Liver (tissue), 9 donors: ENCODE measurements around the gene ZBTB47. TPM values are rescaled to one million over a fixed set of nuclear protein-coding genes. Genes with fewer than 3 reads are reported as not detected.
A peak's percentile ranks its signal among the peaks of the same experiment; 100 is the strongest.

Experiments
- DNase-seq: peaks from one replicate; pipeline ENCODE4 v3.0.0-alpha.2; 2017; ENCODE audit warnings: low spot score
- H3K27ac ChIP-seq, 2 donors: one replicate each; pipeline ENCODE4 v1.7.0; 2013; ENCODE audit warnings: inconsistent platforms in 2 of 2, low read length in 2 of 2, control low read depth in 1 of 2, low read depth in 1 of 2, mild to moderate bottlenecking in 1 of 2
- H3K27me3 ChIP-seq, 4 donors: one replicate each; pipeline versions ENCODE4 v1.6.1 to v1.7.0; 2013; ENCODE audit warnings: low read length in 3 of 4, inconsistent platforms in 1 of 4, mild to moderate bottlenecking in 1 of 4, moderate library complexity in 1 of 4; ENCODE audit not compliant: control insufficient read depth in 4 of 4, insufficient read depth in 4 of 4
- H3K36me3 ChIP-seq, 4 donors: one replicate each; pipeline versions ENCODE4 v1.6.1 to v1.7.0; 2013; ENCODE audit warnings: low read length in 3 of 4, mild to moderate bottlenecking in 3 of 4, low read depth in 1 of 4, moderate library complexity in 1 of 4; ENCODE audit not compliant: control insufficient read depth in 4 of 4, insufficient read depth in 3 of 4
- H3K4me1 ChIP-seq, 4 donors: one replicate each; pipeline versions ENCODE4 v1.6.1 to v1.7.0; 2013; ENCODE audit warnings: low read length in 3 of 4, mild to moderate bottlenecking in 3 of 4, moderate library complexity in 1 of 4; ENCODE audit not compliant: control insufficient read depth in 4 of 4, insufficient read depth in 4 of 4
- H3K4me3 ChIP-seq, 3 donors: one replicate each; pipeline versions ENCODE4 v1.6.1 to v1.7.0; 2013; ENCODE audit warnings: low read length in 3 of 3, control low read depth in 1 of 3, low read depth in 1 of 3, mild to moderate bottlenecking in 1 of 3
- H3K9ac ChIP-seq, 2 donors: one replicate each; pipeline ENCODE4 v1.7.0; 2013; ENCODE audit warnings: low read length in 2 of 2, mild to moderate bottlenecking in 2 of 2, moderate library complexity in 2 of 2, control low read depth in 1 of 2, low read depth in 1 of 2
- H3K9me3 ChIP-seq, 4 donors: one replicate each; pipeline versions ENCODE4 v1.6.1 to v1.7.0; 2013; ENCODE audit warnings: low read length in 3 of 4; ENCODE audit not compliant: control insufficient read depth in 4 of 4
- ATF3 ChIP-seq: IDR thresholded peaks from 2 replicates; pipeline ENCODE4 v1.6.1; 2016; ENCODE audit warnings: antibody characterized with exemption
- CTCF ChIP-seq: fragments of 150-350 bp; IDR thresholded peaks from 2 replicates; pipeline ENCODE4 v1.5.1; 2017; ENCODE audit warnings: improper control_type of control experiment, low read depth, low read length; ENCODE audit not compliant: missing input control
- EGR1 ChIP-seq, 2 donors: IDR thresholded peaks; 2 replicates each; pipeline ENCODE4 v1.6.1; 2016 to 2018; ENCODE audit warnings: antibody characterized with exemption in 2 of 2, low read depth in 2 of 2
- FOXA1 ChIP-seq: IDR thresholded peaks from 2 replicates; pipeline ENCODE4 v1.6.1; 2016; ENCODE audit warnings: antibody characterized with exemption
- FOXA2 ChIP-seq: IDR thresholded peaks from 2 replicates; pipeline ENCODE4 v1.6.1; 2016; ENCODE audit warnings: antibody characterized with exemption
- GABPA ChIP-seq, 2 donors: IDR thresholded peaks in 1 of 2; conservative IDR thresholded peaks in 1 of 2; 2 replicates each; pipeline ENCODE4 v1.6.1; 2016; ENCODE audit warnings: antibody characterized with exemption in 2 of 2, mild to moderate bottlenecking in 1 of 2, moderate library complexity in 1 of 2
- HNF4A ChIP-seq, 2 donors: conservative IDR thresholded peaks; 2 replicates each; pipeline ENCODE4 v1.6.1; 2016; ENCODE audit warnings: antibody characterized with exemption in 2 of 2, mild to moderate bottlenecking in 2 of 2
- JUND ChIP-seq, 2 donors: IDR thresholded peaks; 2 replicates each; pipeline ENCODE4 v1.6.1; 2016; ENCODE audit warnings: antibody characterized with exemption in 2 of 2
- MAX ChIP-seq: IDR thresholded peaks from 2 replicates; pipeline ENCODE4 v1.6.1; 2016; ENCODE audit warnings: antibody characterized with exemption
- NR2F2 ChIP-seq: IDR thresholded peaks from 2 replicates; pipeline ENCODE4 v1.6.1; 2016; ENCODE audit warnings: antibody characterized with exemption
- RAD21 ChIP-seq, 2 donors: IDR thresholded peaks; 2 replicates each; pipeline ENCODE4 v1.6.1; 2016; ENCODE audit warnings: antibody characterized with exemption in 2 of 2, mild to moderate bottlenecking in 2 of 2
- REST ChIP-seq: IDR thresholded peaks from 2 replicates; pipeline ENCODE4 v1.6.1; 2016; ENCODE audit warnings: antibody characterized with exemption, mild to moderate bottlenecking
- RXRA ChIP-seq, 2 donors: IDR thresholded peaks; 2 replicates each; pipeline ENCODE4 v1.6.1; 2017 to 2018; ENCODE audit warnings: antibody characterized with exemption in 2 of 2, mild to moderate bottlenecking in 1 of 2
- SP1 ChIP-seq: IDR thresholded peaks from 2 replicates; pipeline ENCODE4 v1.6.1; 2018; ENCODE audit warnings: antibody characterized with exemption, mild to moderate bottlenecking
- TAF1 ChIP-seq: conservative IDR thresholded peaks from 2 replicates; pipeline ENCODE4 v1.6.1; 2016; ENCODE audit warnings: antibody characterized with exemption, mild to moderate bottlenecking
- YY1 ChIP-seq: IDR thresholded peaks from 2 replicates; pipeline ENCODE4 v1.6.1; 2016; ENCODE audit warnings: antibody characterized with exemption, mild to moderate bottlenecking
- WGBS: extraction: QIAGEN DNeasy Blood & Tissue Kit; methylation state at CpG from one replicate; pipeline ENCODE4 v1.1.7; 2013; 5-methylcytosine and 5-hydroxymethylcytosine counted together
- polyA plus RNA-seq, 2 donors: library from polyadenylated mRNA; stranded (reverse) in 1 of 2; unstranded in 1 of 2; fragments of 200-250 nt in 1 of 2; fragments of >200 nt in 1 of 2; fragmentation: Nextera tagmentation in 1 of 2; extraction: Ambion mirVana in 1 of 2; gene quantifications; one replicate each; pipeline versions ENCODE4 v1.2.1 to v1.2.3, GENCODE V29; 2013 to 2015
- total RNA-seq, 2 donors: library from RNA; depleted of rRNA; stranded (reverse); fragments of >200 nt; gene quantifications; one replicate each; pipeline ENCODE4 v1.2.3, GENCODE V29; 2014
- donor health status: healthy.
- donor health status: healthy.
- donor health status: healthy.
- donor health status: healthy.
- donor health status: healthy.

ZBTB47 gene
- total and polyA plus RNA-seq, 4 donors: 0.42 to 7.4 (median 4.2) TPM

- 90% methylated on average over 1 of the region's 1 CpG for WGBS
- no peak overlapping the region for H3K9ac ChIP-seq
- TF ChIP-seq FOXA1 (no peak), FOXA2 (no peak), ATF3 (no peak), MAX (no peak), RAD21 (IDR thresholded peaks at IDR 0.05) (no peak), YY1 (no peak), JUND (IDR thresholded peaks at IDR 0.05) (no peak), RXRA (IDR thresholded peaks at IDR 0.05) (no peak), GABPA (IDR thresholded peaks at IDR 0.05 in 1 of 2, conservative IDR thresholded peaks at IDR 0.05 in 1 of 2) (no peak), NR2F2 (no peak), SP1 (no peak)
- H3K9me3 ChIP-seq: no peaks in the 10 kb centered on the region
- H3K27ac ChIP-seq: no peak overlapping the region
- H3K4me1 ChIP-seq: peaks cover 5 to 15% (median 11%) of the 10 kb centered on the region in 4 donors
- no peak overlapping the region for H3K4me3 ChIP-seq
- no peaks in the 10 kb centered on the region for H3K27me3 ChIP-seq
- DNase-seq: no peak
- H3K36me3 ChIP-seq: peaks cover 0 to 11% (median 6%) of the 10 kb centered on the region in 4 donors
Observed at GRCh38 chr3:42652251-42652610, 1.3 kb upstream of the ZBTB47 start.

GRCh38 chr3:42652611-42653302 lies 740 bp upstream of the ZBTB47 start:
- no peaks in the 10 kb centered on the region for H3K9me3 ChIP-seq
- H3K27ac ChIP-seq: peak overlapping the region; percentile 3 to 5
- peaks cover 5 to 15% (median 11%) of the 10 kb centered on the region in 4 donors for H3K4me1 ChIP-seq
- H3K4me3 ChIP-seq: peak overlapping the region in 1 of 3 donors; percentile 89
- WGBS: 63% methylated on average over 7 of the region's 7 CpGs
- H3K36me3 ChIP-seq: peaks cover 0 to 8% (median 4%) of the 10 kb centered on the region in 4 donors
- DNase-seq: peak; percentile 34
- TF ChIP-seq CTCF: no peak
- no peak for TF ChIP-seq HNF4A (conservative IDR thresholded peaks at IDR 0.05)
- TF ChIP-seq FOXA1: no peak
- no peak for TF ChIP-seq GABPA (IDR thresholded peaks at IDR 0.05 in 1 of 2, conservative IDR thresholded peaks at IDR 0.05 in 1 of 2)
- TF ChIP-seq JUND (IDR thresholded peaks at IDR 0.05): peak in 1 of 2 donors; percentile 9
- H3K27me3 ChIP-seq: no peaks in the 10 kb centered on the region
- H3K9ac ChIP-seq: no peak overlapping the region

- WGBS: 59% methylated on average over 3 of the region's 3 CpGs
- DNase-seq: no peak
- H3K9ac ChIP-seq: no peak overlapping the region
- peaks cover under 1 to 5% (median 3%) of the 10 kb centered on the region in 4 donors for H3K36me3 ChIP-seq
- peak overlapping the region in 1 of 3 donors; percentile 89 for H3K4me3 ChIP-seq
- TF ChIP-seq EGR1 (IDR thresholded peaks at IDR 0.05; ENCODE audit: low read depth in 2 of 2): no peak
- no peak for TF ChIP-seq FOXA2
- no peak for TF ChIP-seq NR2F2
- TF ChIP-seq RXRA (IDR thresholded peaks at IDR 0.05): no peak
- TF ChIP-seq HNF4A (conservative IDR thresholded peaks at IDR 0.05): no peak
- no peak for TF ChIP-seq SP1
- no peak for TF ChIP-seq CTCF
- no peak for TF ChIP-seq TAF1
- TF ChIP-seq FOXA1: no peak
- TF ChIP-seq RAD21 (IDR thresholded peaks at IDR 0.05): no peak
- TF ChIP-seq GABPA (IDR thresholded peaks at IDR 0.05 in 1 of 2, conservative IDR thresholded peaks at IDR 0.05 in 1 of 2): no peak
- no peak for TF ChIP-seq MAX
- no peak for TF ChIP-seq REST
- peak overlapping the region; percentile 3 to 5 for H3K27ac ChIP-seq
- no peaks in the 10 kb centered on the region for H3K9me3 ChIP-seq
- no peaks in the 10 kb centered on the region for H3K27me3 ChIP-seq
- H3K4me1 ChIP-seq: peaks cover 5 to 15% (median 11%) of the 10 kb centered on the region in 4 donors
Observed at GRCh38 chr3:42653303-42653559, 266 bp upstream of the ZBTB47 start.
